H1 (cell line): ENCODE results near the gene ABCF3. TPM values are rescaled to one million over a fixed set of nuclear protein-coding genes. Genes with fewer than 3 reads are reported as not detected.

Source experiments
- CTCF ChIA-PET: fragments of 300-600 bp; sonication (Branson Sonifier 250); formaldehyde crosslinking; loops from one replicate; lab custom pipeline; 2021; ENCODE audit not compliant: partially characterized antibody; lab: Charles Lee
- POLR2A ChIA-PET: fragments of 300-600 bp; sonication (Branson Sonifier 250); formaldehyde crosslinking; loops from one replicate; lab custom pipeline; 2021; ENCODE audit warnings: inconsistent platforms; ENCODE audit not compliant: partially characterized antibody; lab: Charles Lee
- DNase-seq, 2 experiments: peaks; one replicate each; pipeline versions ENCODE4 v3.0.0 to v3.0.0-alpha.2; 2010 to 2022; ENCODE audit warnings: low spot score in 2 of 2, low read depth in 1 of 2, mixed read lengths in 1 of 2
- FAIRE-seq: peaks from 2 replicates; lab custom pipeline; 2011; peaks lifted over from hg19 to GRCh38; lab: Jason Lieb, UNC
- H2AFZ ChIP-seq: 2 replicates; pipeline ENCODE4 v1.8.1; 2012; ENCODE audit warnings: low read length, inconsistent platforms
- H2AK5ac ChIP-seq: 2 replicates; pipeline ENCODE4 v1.6.1; 2013; ENCODE audit warnings: low read depth, low read length
- H2BK120ac ChIP-seq: replicated peaks from 2 replicates; pipeline ENCODE3; 2013; ENCODE audit warnings: low read depth, low read length, inconsistent platforms
- H2BK12ac ChIP-seq: 2 replicates; pipeline ENCODE4 v1.6.1; 2013; ENCODE audit warnings: low read depth, low read length
- H2BK15ac ChIP-seq: 2 replicates; pipeline ENCODE4 v1.6.1; 2013; ENCODE audit warnings: low read length
- H2BK20ac ChIP-seq: 2 replicates; pipeline ENCODE4 v1.6.1; 2013; ENCODE audit warnings: low read length
- H2BK5ac ChIP-seq: 2 replicates; pipeline ENCODE4 v1.6.1; 2013; ENCODE audit warnings: low read depth, low read length
- H3K14ac ChIP-seq: 2 replicates; pipeline ENCODE4 v1.6.1; 2013; ENCODE audit warnings: inconsistent platforms; ENCODE audit not compliant: insufficient read length
- H3K18ac ChIP-seq: 2 replicates; pipeline ENCODE4 v1.6.1; 2013; ENCODE audit warnings: low read length; ENCODE audit errors: extremely low read depth
- H3K23ac ChIP-seq: 2 replicates; pipeline ENCODE4 v1.6.1; 2013; ENCODE audit warnings: inconsistent platforms; ENCODE audit not compliant: insufficient read length
- H3K23me2 ChIP-seq: 2 replicates; pipeline ENCODE4 v1.6.1; 2013; ENCODE audit warnings: low read depth, low read length
- H3K27ac ChIP-seq: 2 replicates; pipeline ENCODE4 v1.6.1; 2011; ENCODE audit warnings: low read depth, low read length, inconsistent platforms
- H3K27me3 ChIP-seq, 4 experiments: replicated peaks in 1 of 4; 1 replicate in 1 of 4; 2 replicates in 3 of 4; pipeline versions ENCODE4 v1.6.1 to v1.8.1; 2011 to 2013; ENCODE audit warnings: low read length in 3 of 4, mild to moderate bottlenecking in 3 of 4, inconsistent platforms in 2 of 4, mixed read lengths in 2 of 4, moderate library complexity in 1 of 4; ENCODE audit not compliant: control insufficient read depth in 3 of 4, insufficient read depth in 3 of 4; ENCODE audit errors: extremely low read depth in 1 of 4
- H3K36me3 ChIP-seq, 4 experiments: 2 replicates each; pipeline versions ENCODE4 v1.6.1 to v1.8.1; 2011 to 2013; ENCODE audit warnings: mild to moderate bottlenecking in 4 of 4, low read length in 3 of 4, moderate library complexity in 2 of 4, control low read depth in 1 of 4, inconsistent platforms in 1 of 4; ENCODE audit not compliant: insufficient read depth in 4 of 4, control insufficient read depth in 2 of 4
- H3K4ac ChIP-seq: replicated peaks from 2 replicates; pipeline ENCODE3; 2013; ENCODE audit warnings: low read length, low read depth, mixed read lengths, inconsistent platforms; ENCODE audit not compliant: insufficient read length
- H3K4me1 ChIP-seq, 4 experiments: replicated peaks in 1 of 4; 1 replicate in 1 of 4; 2 replicates in 3 of 4; pipeline versions ENCODE4 v1.6.1 to v1.8.1; 2011 to 2013; ENCODE audit warnings: low read length in 3 of 4, inconsistent platforms in 2 of 4, mixed read lengths in 1 of 4; ENCODE audit not compliant: insufficient read depth in 4 of 4, control insufficient read depth in 3 of 4
- H3K4me2 ChIP-seq, 2 experiments: 2 replicates each; pipeline versions ENCODE4 v1.6.1 to v1.8.1; 2011 to 2013; ENCODE audit warnings: low read depth in 2 of 2, low read length in 2 of 2, control low read depth in 1 of 2, inconsistent platforms in 1 of 2, mild to moderate bottlenecking in 1 of 2; ENCODE audit not compliant: insufficient read depth in 1 of 2
- H3K4me3 ChIP-seq, 4 experiments: fragments of 200-600, 300-600 bp in 1 of 4; sonication (generic), shearing (Covaris generic), sonication (Bioruptor Twin) in 1 of 4; 2 replicates each; pipeline versions ENCODE4 v1.5.1 to v1.8.1; 2011 to 2016; ENCODE audit warnings: low read length in 4 of 4, low read depth in 3 of 4, control low read depth in 2 of 4, inconsistent platforms in 2 of 4, mild to moderate bottlenecking in 2 of 4, mixed read lengths in 1 of 4, moderate library complexity in 1 of 4; ENCODE audit not compliant: insufficient read depth in 2 of 4; ENCODE audit errors: extremely low read depth in 1 of 4
- H3K56ac ChIP-seq: replicated peaks from 2 replicates; pipeline ENCODE3; 2013; ENCODE audit warnings: low read depth, mild to moderate bottlenecking, mixed read lengths, low read length, inconsistent platforms; ENCODE audit not compliant: insufficient read length
- H3K79me1 ChIP-seq: 2 replicates; pipeline ENCODE4 v1.6.1; 2013; ENCODE audit warnings: low read depth, low read length, control low read depth
- H3K79me2 ChIP-seq, 2 experiments: 2 replicates each; pipeline versions ENCODE4 v1.6.1 to v1.8.1; 2012 to 2013; ENCODE audit warnings: low read length in 2 of 2, mild to moderate bottlenecking in 2 of 2, inconsistent platforms in 1 of 2; ENCODE audit not compliant: insufficient read depth in 2 of 2, control insufficient read depth in 1 of 2
- H3K9ac ChIP-seq, 4 experiments: replicated peaks in 1 of 4; 1 replicate in 1 of 4; 2 replicates in 3 of 4; pipeline versions ENCODE4 v1.6.1 to v1.8.1; 2011 to 2013; ENCODE audit warnings: low read depth in 3 of 4, low read length in 3 of 4, control low read depth in 2 of 4, mild to moderate bottlenecking in 2 of 4, moderate library complexity in 2 of 4, inconsistent platforms in 1 of 4; ENCODE audit errors: extremely low read depth in 1 of 4
- H3K9me3 ChIP-seq, 2 experiments: 2 replicates each; pipeline versions ENCODE4 v1.6.1 to v1.8.1; 2012 to 2013; ENCODE audit warnings: mild to moderate bottlenecking in 2 of 2, moderate library complexity in 2 of 2, control low read depth in 1 of 2, inconsistent platforms in 1 of 2, low read depth in 1 of 2, low read length in 1 of 2, mixed read lengths in 1 of 2; ENCODE audit not compliant: insufficient read depth in 2 of 2
- H4K20me1 ChIP-seq, 2 experiments: replicated peaks in 1 of 2; 2 replicates each; pipeline versions ENCODE3 to v1.8.1; 2011 to 2013; ENCODE audit warnings: inconsistent platforms in 2 of 2, low read length in 2 of 2, mild to moderate bottlenecking in 1 of 2; ENCODE audit not compliant: insufficient read depth in 2 of 2, control insufficient read depth in 1 of 2
- H4K5ac ChIP-seq: 2 replicates; pipeline ENCODE4 v1.6.1; 2013; ENCODE audit warnings: low read length, low read depth, mixed read lengths, inconsistent platforms; ENCODE audit not compliant: insufficient read length
- H4K8ac ChIP-seq: 2 replicates; pipeline ENCODE4 v1.8.0; 2013; ENCODE audit warnings: mild to moderate bottlenecking, moderate library complexity, low read length, inconsistent platforms; ENCODE audit not compliant: insufficient read depth; ENCODE audit errors: extremely low read depth
- H4K91ac ChIP-seq: replicated peaks from 2 replicates; pipeline ENCODE3; 2013; ENCODE audit warnings: low read length, mixed read lengths, inconsistent platforms; ENCODE audit not compliant: insufficient read length
- CBX5 ChIP-seq: fragments of 300-800, 300-1000 bp; sonication (generic); IDR thresholded peaks from 2 replicates; pipeline ENCODE4 v1.7.1; 2016; ENCODE audit warnings: antibody characterized with exemption, low read length, low read depth
- EZH2 ChIP-seq: fragments of 200-600 bp; sonication (generic); IDR thresholded peaks from 2 replicates; pipeline ENCODE4 v1.7.1; 2012; ENCODE audit warnings: low read depth, mild to moderate bottlenecking, moderate library complexity, low read length, inconsistent platforms; ENCODE audit not compliant: severe bottlenecking
- SIRT6 ChIP-seq: IDR thresholded peaks from one replicate; pipeline ENCODE4 v1.7.1; 2012; ENCODE audit warnings: low read length, inconsistent platforms
- WGBS, 2 experiments: shearing (Covaris generic) in 1 of 2; methylation state at CpG; one replicate each; pipeline versions ENCODE4 v1.1.6 to v1.1.7; 2013 to 2015; ENCODE audit warnings: low lambda C conversion rate in 2 of 2, mixed read lengths in 2 of 2, inconsistent platforms in 1 of 2, low coverage in 1 of 2, missing lambda C conversion rate in 1 of 2; ENCODE audit not compliant: insufficient replicate concordance in 2 of 2, insufficient coverage in 1 of 2, insufficient read length in 1 of 2; ENCODE audit errors: extremely low coverage in 1 of 2, missing lambda C conversion rate in 1 of 2; 5-methylcytosine and 5-hydroxymethylcytosine counted together
- polyA plus RNA-seq, 7 experiments: library from polyadenylated mRNA; depleted of rRNA in 3 of 7; stranded (reverse) in 5 of 7; unstranded in 2 of 7; fragments of >200 nt in 5 of 7; fragments of 200-250 nt in 2 of 7; gene quantifications; 1 replicate in 5 of 7; 2 replicates in 1 of 7; 4 replicates in 1 of 7; pipeline versions ENCODE4 v1.2.1 to v1.2.3, GENCODE V29; 2011 to 2013; ENCODE audit warnings: missing spikeins in 2 of 7, mixed read lengths in 2 of 7
- total RNA-seq: library from RNA; stranded (reverse); fragmentation: NEBNext Ultra II Directional; extraction: Animal tissue kit (Norgen Biotek cat#: 25700); gene quantifications from 2 replicates; pipeline ENCODE4 v1.2.1, GENCODE V29; 2021

ABCF3 gene
- total and polyA plus RNA-seq, 2 of the 8 experiments (the other 6 are each of a cell fraction or from before 2014, with no cell fraction given), result 51.6 to 57.8 TPM

DNA sequence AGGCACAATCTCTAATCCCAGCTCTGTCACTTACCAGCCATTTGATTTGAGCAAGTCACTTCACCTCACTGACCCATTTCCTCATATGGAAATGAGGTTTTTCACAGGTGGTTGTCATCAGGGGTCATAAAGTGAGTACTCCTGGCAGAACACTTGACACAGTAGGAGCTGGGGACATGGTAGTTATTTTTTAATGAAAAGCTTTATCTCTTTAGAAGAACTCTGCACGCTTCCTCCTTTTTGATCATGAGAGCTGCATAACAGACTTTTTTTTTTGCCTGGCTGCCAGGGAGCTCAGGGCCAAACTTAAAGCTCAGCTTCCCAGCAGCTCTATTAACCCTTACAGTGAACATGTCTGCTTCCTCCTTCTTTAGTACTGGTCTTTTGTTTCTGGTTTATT is 51.8 kb downstream of the ABCF3 start:
- FAIRE-seq, result no peak
- POLR2A ChIA-PET, result interaction anchor here (1.0 to 1.2 kb wide), 2 partner anchors 22 to 52 kb away, joined by 3 to 7 read pairs; partner anchors contain the start of gene ABCF3

More for the DNA sequence above, 51.8 kb downstream of the ABCF3 start:
- CTCF ChIA-PET, result interaction anchor here (0.6 to 8.9 kb wide), 11 partner anchors 8 to 116 kb away, joined by 3 to 183 read pairs (median 4); partner anchors contain the start of genes CAMK2N2, EEF1AKMT4 and VWA5B2
- peaks cover 2 to 7% (median 4%) of the 10 kb centered on the region in 4 experiments; a peak in 4 of 8 replicates for H3K36me3 ChIP-seq
- H4K91ac ChIP-seq, result no peak overlapping the region
- H3K4me1 ChIP-seq, result peaks cover 0 to 5% (median 1%) of the 10 kb centered on the region in 4 experiments; a peak in 4 of 7 replicates
- no peak overlapping the region for H3K4me2 ChIP-seq
- no peak overlapping the region for H2BK15ac ChIP-seq
- no peak overlapping the region for H3K18ac ChIP-seq
- no peak overlapping the region for H3K56ac ChIP-seq
- peaks cover 12 to 18% of the 10 kb centered on the region in 2 experiments for H4K20me1 ChIP-seq
- H3K9me3 ChIP-seq, result no peaks in the 10 kb centered on the region
- 83% methylated on average over 1 of the region's 1 CpG; no CpG with 5 or more reads in 1 of the 2 experiments for WGBS, 2 experiments
- H2AK5ac ChIP-seq, result no peak overlapping the region
- H3K14ac ChIP-seq, result no peak overlapping the region
- no peak overlapping the region for H2BK5ac ChIP-seq
- TF ChIP-seq EZH2 (no peak), SIRT6 (no peak), CBX5 (no peak)
- H3K27me3 ChIP-seq, result peaks cover 0 to 8% (median 3%) of the 10 kb centered on the region in 4 experiments; a peak in 4 of 7 replicates
- H3K27ac ChIP-seq, result no peak overlapping the region
- no peak overlapping the region for H4K8ac ChIP-seq
- no peak overlapping the region for H2BK12ac ChIP-seq
- no peak overlapping the region for H3K9ac ChIP-seq
- no peak overlapping the region for H4K5ac ChIP-seq
- H2BK20ac ChIP-seq, result no peak overlapping the region
- no peaks in the 10 kb centered on the region for H3K79me2 ChIP-seq
- no peak overlapping the region for H2BK120ac ChIP-seq
- no peaks in the 10 kb centered on the region for H3K79me1 ChIP-seq
- no peak overlapping the region for H3K23ac ChIP-seq
- DNase-seq, result no peak
- no peaks in the 10 kb centered on the region; the same call in 1 of the 2 replicates for H3K23me2 ChIP-seq
- H3K4me3 ChIP-seq, result no peak overlapping the region
- H2AFZ ChIP-seq, result no peak overlapping the region
- H3K4ac ChIP-seq, result no peak overlapping the region
